ENCODE measurements around the gene PTPMT1.

DNA sequence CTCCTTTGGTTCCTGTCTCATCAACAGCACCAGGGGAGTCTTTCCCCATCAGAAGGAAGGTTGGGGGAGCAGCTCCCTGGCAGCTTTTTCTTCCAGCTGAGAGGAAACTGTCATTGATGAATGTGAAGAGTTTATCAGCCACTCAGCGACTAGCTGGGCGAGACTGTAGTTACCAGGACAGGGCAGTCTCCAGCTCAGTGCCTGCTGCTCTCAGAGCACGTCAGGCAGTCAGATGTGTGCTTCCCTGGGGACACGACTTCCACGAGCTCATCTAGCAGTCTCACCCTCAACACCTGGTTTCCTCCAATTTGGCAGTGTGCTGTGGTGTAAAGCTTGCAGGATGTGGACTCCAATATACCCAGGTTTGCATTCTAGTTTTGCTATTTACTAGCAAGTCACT is 41.3 kb downstream of the PTPMT1 start:
- TF ChIP-seq CTCF (IDR thresholded peaks at IDR 0.05) (no peak), EP300 (IDR thresholded peaks at IDR 0.05) (no peak)

Data from ovary (tissue), 3 donors.